ENCODE results near the gene PFKFB2.

PFKFB2 gene

DNA sequence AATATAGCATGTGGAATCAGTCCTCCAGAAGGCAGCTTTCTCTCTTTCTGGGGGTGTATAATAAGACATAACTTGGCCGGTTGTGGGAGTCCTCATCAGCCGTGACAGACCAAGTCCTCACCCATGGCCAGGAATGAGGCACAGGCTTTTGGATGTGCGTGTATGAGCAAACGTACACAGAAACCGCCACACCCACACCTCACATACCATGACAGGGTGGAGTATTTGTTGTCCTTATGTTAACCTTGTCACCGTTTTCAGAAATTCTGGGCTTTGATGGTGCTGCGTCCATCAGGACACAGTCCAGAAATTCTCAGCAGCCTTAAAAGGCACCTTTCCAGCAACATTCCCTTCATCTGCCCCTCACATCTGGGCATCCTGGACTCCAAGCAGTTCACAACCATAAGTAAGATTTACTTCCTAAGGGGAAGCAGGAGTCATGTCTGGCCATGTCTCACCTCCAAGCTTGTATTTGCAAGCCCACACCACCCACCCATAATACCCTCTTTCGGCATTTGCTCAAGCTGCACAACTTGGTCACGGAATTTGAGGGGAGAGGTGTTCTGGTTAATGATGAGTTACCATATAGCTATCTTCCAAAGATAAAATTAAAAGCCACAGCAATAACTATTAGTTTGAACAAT lies 32.9 kb upstream of the PFKFB2 start:
- Histone ChIP-seq H3K27me3 (ENCODE audit: insufficient read depth, poor library complexity, severe bottlenecking) (no peaks in the 10 kb centered on the region), H3K4me3 (replicated peaks; ENCODE audit: insufficient read depth, low read length) (no peak overlapping the region), H3K27ac (replicated peaks) (no peak overlapping the region)
- TF ChIP-seq, protein P1, sequence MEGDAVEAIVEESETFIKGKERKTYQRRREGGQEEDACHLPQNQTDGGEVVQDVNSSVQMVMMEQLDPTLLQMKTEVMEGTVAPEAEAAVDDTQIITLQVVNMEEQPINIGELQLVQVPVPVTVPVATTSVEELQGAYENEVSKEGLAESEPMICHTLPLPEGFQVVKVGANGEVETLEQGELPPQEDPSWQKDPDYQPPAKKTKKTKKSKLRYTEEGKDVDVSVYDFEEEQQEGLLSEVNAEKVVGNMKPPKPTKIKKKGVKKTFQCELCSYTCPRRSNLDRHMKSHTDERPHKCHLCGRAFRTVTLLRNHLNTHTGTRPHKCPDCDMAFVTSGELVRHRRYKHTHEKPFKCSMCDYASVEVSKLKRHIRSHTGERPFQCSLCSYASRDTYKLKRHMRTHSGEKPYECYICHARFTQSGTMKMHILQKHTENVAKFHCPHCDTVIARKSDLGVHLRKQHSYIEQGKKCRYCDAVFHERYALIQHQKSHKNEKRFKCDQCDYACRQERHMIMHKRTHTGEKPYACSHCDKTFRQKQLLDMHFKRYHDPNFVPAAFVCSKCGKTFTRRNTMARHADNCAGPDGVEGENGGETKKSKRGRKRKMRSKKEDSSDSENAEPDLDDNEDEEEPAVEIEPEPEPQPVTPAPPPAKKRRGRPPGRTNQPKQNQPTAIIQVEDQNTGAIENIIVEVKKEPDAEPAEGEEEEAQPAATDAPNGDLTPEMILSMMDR (IDR thresholded peaks at IDR 0.05; ENCODE audit: insufficient read depth, low read length), result no peak
- TF ChIP-seq POLR2AphosphoS5 (IDR thresholded peaks at IDR 0.05; ENCODE audit: low read depth), result no peak
- TF ChIP-seq SPI1 (IDR thresholded peaks at IDR 0.05; ENCODE audit: borderline replicate concordance, low read depth), result no peak
- TF ChIP-seq, protein P2, sequence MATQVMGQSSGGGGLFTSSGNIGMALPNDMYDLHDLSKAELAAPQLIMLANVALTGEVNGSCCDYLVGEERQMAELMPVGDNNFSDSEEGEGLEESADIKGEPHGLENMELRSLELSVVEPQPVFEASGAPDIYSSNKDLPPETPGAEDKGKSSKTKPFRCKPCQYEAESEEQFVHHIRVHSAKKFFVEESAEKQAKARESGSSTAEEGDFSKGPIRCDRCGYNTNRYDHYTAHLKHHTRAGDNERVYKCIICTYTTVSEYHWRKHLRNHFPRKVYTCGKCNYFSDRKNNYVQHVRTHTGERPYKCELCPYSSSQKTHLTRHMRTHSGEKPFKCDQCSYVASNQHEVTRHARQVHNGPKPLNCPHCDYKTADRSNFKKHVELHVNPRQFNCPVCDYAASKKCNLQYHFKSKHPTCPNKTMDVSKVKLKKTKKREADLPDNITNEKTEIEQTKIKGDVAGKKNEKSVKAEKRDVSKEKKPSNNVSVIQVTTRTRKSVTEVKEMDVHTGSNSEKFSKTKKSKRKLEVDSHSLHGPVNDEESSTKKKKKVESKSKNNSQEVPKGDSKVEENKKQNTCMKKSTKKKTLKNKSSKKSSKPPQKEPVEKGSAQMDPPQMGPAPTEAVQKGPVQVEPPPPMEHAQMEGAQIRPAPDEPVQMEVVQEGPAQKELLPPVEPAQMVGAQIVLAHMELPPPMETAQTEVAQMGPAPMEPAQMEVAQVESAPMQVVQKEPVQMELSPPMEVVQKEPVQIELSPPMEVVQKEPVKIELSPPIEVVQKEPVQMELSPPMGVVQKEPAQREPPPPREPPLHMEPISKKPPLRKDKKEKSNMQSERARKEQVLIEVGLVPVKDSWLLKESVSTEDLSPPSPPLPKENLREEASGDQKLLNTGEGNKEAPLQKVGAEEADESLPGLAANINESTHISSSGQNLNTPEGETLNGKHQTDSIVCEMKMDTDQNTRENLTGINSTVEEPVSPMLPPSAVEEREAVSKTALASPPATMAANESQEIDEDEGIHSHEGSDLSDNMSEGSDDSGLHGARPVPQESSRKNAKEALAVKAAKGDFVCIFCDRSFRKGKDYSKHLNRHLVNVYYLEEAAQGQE (IDR thresholded peaks at IDR 0.05; ENCODE audit: insufficient replicate concordance, low read depth), result no peak
- no peak for TF ChIP-seq GABPA (IDR thresholded peaks at IDR 0.05; ENCODE audit: low read depth)
- DNase-seq (ENCODE audit: low read depth in 1 of 2, low spot score in 1 of 2), result no peak

DNA sequence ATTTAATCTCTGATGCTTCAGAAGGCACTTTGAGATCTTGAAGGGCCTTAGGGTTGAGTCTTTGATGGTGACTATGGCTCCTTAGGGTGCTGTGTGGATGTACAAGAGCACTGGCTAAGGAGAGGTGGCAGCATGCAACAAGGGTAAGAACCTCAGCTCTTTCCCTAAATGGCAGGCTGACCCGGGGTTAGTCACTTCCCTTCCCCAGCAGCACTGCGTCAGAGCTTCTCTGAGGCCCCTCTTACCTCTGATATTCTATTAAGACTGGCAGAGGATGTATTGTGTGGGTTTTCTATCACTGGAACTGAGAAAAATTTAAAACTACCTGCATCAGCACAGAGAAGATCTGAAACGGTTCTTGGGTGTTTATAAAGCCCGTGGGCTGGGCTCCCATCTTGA lies 32.4 kb upstream of the PFKFB2 start:
- no peak overlapping the region for H3K4me3 ChIP-seq (replicated peaks; ENCODE audit: insufficient read depth, low read length)
- DNase-seq (ENCODE audit: low read depth in 1 of 2, low spot score in 1 of 2), result peak in 1 of 2 experiments; percentile 10
- H3K27me3 ChIP-seq (ENCODE audit: insufficient read depth, poor library complexity, severe bottlenecking), result no peaks in the 10 kb centered on the region
- TF ChIP-seq SPI1 (IDR thresholded peaks at IDR 0.05; ENCODE audit: borderline replicate concordance, low read depth) (no peak; the same call in 1 of the 2 replicates), POLR2AphosphoS5 (IDR thresholded peaks at IDR 0.05; ENCODE audit: low read depth) (no peak), GABPA (IDR thresholded peaks at IDR 0.05; ENCODE audit: low read depth) (no peak)
- TF ChIP-seq, protein P1 (IDR thresholded peaks at IDR 0.05; ENCODE audit: insufficient read depth, low read length), result no peak
- TF ChIP-seq, protein P2 (IDR thresholded peaks at IDR 0.05; ENCODE audit: insufficient replicate concordance, low read depth), result no peak
- H3K27ac ChIP-seq (replicated peaks), result no peak overlapping the region

DNA sequence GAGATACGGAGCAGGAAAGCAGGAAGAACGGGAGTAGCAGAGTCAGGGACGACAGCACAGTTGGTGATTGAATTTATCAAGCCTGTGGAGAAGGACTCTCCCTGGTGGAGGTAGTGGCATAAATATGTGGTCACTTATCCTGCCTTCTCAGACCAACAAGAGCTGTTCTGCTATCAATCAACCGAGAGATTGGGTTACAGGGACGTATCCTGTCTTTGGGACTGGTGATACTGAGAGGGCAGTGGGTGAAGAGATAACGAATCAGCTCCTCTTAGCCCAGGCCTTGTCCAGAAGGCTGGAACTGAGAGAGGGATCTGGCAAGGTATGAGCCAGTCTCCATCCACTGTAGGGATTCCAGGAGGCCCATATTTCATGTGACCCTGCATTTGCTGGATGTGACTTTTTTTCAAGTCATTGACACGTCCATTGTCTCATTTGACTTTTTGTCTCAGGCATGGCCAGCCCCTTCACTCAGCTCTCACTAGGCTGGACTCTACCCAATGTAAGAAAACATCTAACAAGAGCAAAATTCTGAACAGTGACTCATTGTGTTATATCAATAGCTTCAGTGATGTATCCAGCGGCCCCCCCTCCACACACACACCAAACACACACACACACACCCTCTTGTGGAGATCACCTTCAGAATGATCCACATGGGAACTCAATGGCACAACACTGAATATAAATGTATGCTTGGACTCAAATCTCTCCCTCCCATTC lies 31.8 kb upstream of the PFKFB2 start:
- H3K27me3 ChIP-seq (ENCODE audit: insufficient read depth, poor library complexity, severe bottlenecking), result no peaks in the 10 kb centered on the region
- no peak for DNase-seq (ENCODE audit: low read depth in 1 of 2, low spot score in 1 of 2)
- H3K27ac ChIP-seq (replicated peaks), result no peak overlapping the region
- TF ChIP-seq, protein P1 (IDR thresholded peaks at IDR 0.05; ENCODE audit: insufficient read depth, low read length), result no peak
- TF ChIP-seq GABPA (IDR thresholded peaks at IDR 0.05; ENCODE audit: low read depth) (no peak), POLR2AphosphoS5 (IDR thresholded peaks at IDR 0.05; ENCODE audit: low read depth) (no peak), SPI1 (IDR thresholded peaks at IDR 0.05; ENCODE audit: borderline replicate concordance, low read depth) (no peak)
- TF ChIP-seq, protein P2 (IDR thresholded peaks at IDR 0.05; ENCODE audit: insufficient replicate concordance, low read depth), result no peak
- no peak overlapping the region for H3K4me3 ChIP-seq (replicated peaks; ENCODE audit: insufficient read depth, low read length)

Measured in HL-60 (cell line).